T-cell (primary cell): ENCODE measurements around the gene LY86. TPM values are rescaled to one million over a fixed set of nuclear protein-coding genes. Genes with fewer than 3 reads are reported as not detected.

Experiments used
- ATAC-seq, 4 experiments: fragments of 200-7000 bp in 3 of 4; fragments of 150-1000 bp in 1 of 4; cut with Tn5 transposase; replicated peaks in 1 of 4; 1 replicate in 3 of 4; 2 replicates in 1 of 4; pipeline ENCODE4 v1.10.0; 2021; ENCODE audit warnings: moderate library complexity in 3 of 4, mild to moderate bottlenecking in 2 of 4, moderate number of reproducible peaks in 1 of 4
- CTCF ChIA-PET, 2 donors: fragments of 300-600 bp; sonication (Branson Sonifier 250); formaldehyde crosslinking; loops; one replicate each; lab custom pipeline; 2022; ENCODE audit warnings: antibody characterized with exemption in 2 of 2; lab: Charles Lee
- POLR2A ChIA-PET, 2 donors: fragments of 300-600 bp; sonication (Branson Sonifier 250); formaldehyde crosslinking; loops; one replicate each; lab custom pipeline; 2022; ENCODE audit warnings: antibody characterized with exemption in 2 of 2; lab: Charles Lee
- DNase-seq, 35 experiments: peaks; one replicate each; pipeline versions ENCODE4 v3.0.0 to v3.0.0-alpha.2; 2013 to 2023
- H3K27ac ChIP-seq: one replicate; pipeline ENCODE4 v1.5.1; 2013; ENCODE audit warnings: low read length
- H3K27me3 ChIP-seq, 2 experiments: replicated peaks in 1 of 2; 1 replicate in 1 of 2; 2 replicates in 1 of 2; pipeline versions ENCODE4 v1.6.1 to v1.7.0; 2013; ENCODE audit warnings: low read length in 1 of 2, mixed read lengths in 1 of 2; ENCODE audit not compliant: control insufficient read depth in 2 of 2, insufficient read depth in 2 of 2; ENCODE audit errors: extremely low read depth in 1 of 2
- H3K36me3 ChIP-seq, 2 donors: 1 replicate in 1 of 2; 2 replicates in 1 of 2; pipeline versions ENCODE4 v1.6.1 to v1.7.0; 2013; ENCODE audit warnings: low read length in 1 of 2; ENCODE audit not compliant: control insufficient read depth in 2 of 2, insufficient read depth in 1 of 2; ENCODE audit errors: extremely low read depth in 1 of 2
- H3K4me1 ChIP-seq, 2 experiments: 1 replicate in 1 of 2; 2 replicates in 1 of 2; pipeline versions ENCODE4 v1.6.1 to v1.7.0; 2013; ENCODE audit warnings: low read length in 2 of 2, mixed read lengths in 1 of 2; ENCODE audit not compliant: insufficient read depth in 2 of 2, control insufficient read depth in 1 of 2; ENCODE audit errors: extremely low read depth in 1 of 2
- H3K4me3 ChIP-seq, 2 donors: 1 replicate in 1 of 2; 2 replicates in 1 of 2; pipeline versions ENCODE4 v1.5.1 to v1.7.0; 2013; ENCODE audit warnings: mild to moderate bottlenecking in 2 of 2, low read length in 1 of 2, moderate library complexity in 1 of 2; ENCODE audit not compliant: control insufficient read depth in 1 of 2; ENCODE audit errors: extremely low read depth in 1 of 2
- H3K9me3 ChIP-seq: 2 replicates; pipeline ENCODE4 v1.7.0; 2013
- H3K27ac Mint-ChIP-seq, 2 donors: one replicate each; pipeline ENCODE4 v1.8.0; 2020 to 2021; ENCODE audit warnings: mild to moderate bottlenecking in 2 of 2, mixed read lengths in 2 of 2
- H3K27me3 Mint-ChIP-seq, 2 donors: one replicate each; pipeline ENCODE4 v1.8.0; 2021 to 2022; ENCODE audit warnings: mixed read lengths in 2 of 2
- H3K36me3 Mint-ChIP-seq: one replicate; pipeline ENCODE4 v1.8.0; 2021; ENCODE audit warnings: mixed read lengths
- H3K4me1 Mint-ChIP-seq, 3 donors: one replicate each; pipeline ENCODE4 v1.8.0; 2020 to 2022; ENCODE audit warnings: mixed read lengths in 3 of 3, mild to moderate bottlenecking in 1 of 3
- H3K4me3 Mint-ChIP-seq, 3 donors: one replicate each; pipeline ENCODE4 v1.8.0; 2020 to 2022; ENCODE audit warnings: mild to moderate bottlenecking in 3 of 3, mixed read lengths in 3 of 3, moderate library complexity in 3 of 3
- H3K9me3 Mint-ChIP-seq, 3 donors: one replicate each; pipeline ENCODE4 v1.8.0; 2020 to 2022; ENCODE audit warnings: mixed read lengths in 3 of 3
- WGBS: methylation state at CpG from one replicate; pipeline ENCODE4 v1.1.5; 2013; ENCODE audit warnings: missing lambda C conversion rate; ENCODE audit not compliant: insufficient coverage; 5-methylcytosine and 5-hydroxymethylcytosine counted together
- total RNA-seq, 35 experiments: library from RNA in 6 of 35; stranded (reverse) in 6 of 35; fragments of 120-200 nt in 1 of 35; gene quantifications; one replicate each; pipeline versions ENCODE4 v1.2.1 to v1.2.4 and lab custom pipeline; 2013 to 2026

Gene LY86
- total RNA-seq, 5 donors from 2014 or later (not counting 1 experiment from before 2014, with no cell fraction given), result 0.54 to 3.6 (median 2.5) TPM

- peaks cover 24 to 57% of the 10 kb centered on the region in 2 donors for H3K27me3 Mint-ChIP-seq
These were observed 42.0 kb upstream of the LY86 start for GRCh38 chr6:6546318-6547109.

GRCh38 chr6:6547110-6547879, 41.2 kb upstream of the LY86 start:
- H3K9me3 Mint-ChIP-seq, result no peaks in the 10 kb centered on the region
- WGBS, result 43% methylated on average over 9 of the region's 14 CpGs
- DNase-seq (peak; percentile 43 to 90 (median 73)), ATAC-seq (peak; percentile 91 to 95 (median 92))
- peak overlapping the region; percentile 63 to 74 (median 68) for H3K4me3 Mint-ChIP-seq
- ChIA-PET POLR2A (interaction anchor here in 1 of 2 donors (0.6 kb wide), 1 partner anchor 1379 kb away, joined by 3 read pairs; no protein-coding TSS in a partner anchor), CTCF (interaction anchor here (0.6 to 3.4 kb wide), 17 partner anchors 9 to 1404 kb away, joined by 3 to 18 read pairs (median 4); no protein-coding TSS in a partner anchor)
- Histone ChIP-seq H3K4me3 (peak overlapping the region; percentile 26 to 70), H3K4me1 (peaks cover 2 to 15% of the 10 kb centered on the region in 2 experiments), H3K27me3 (peaks cover 2 to 56% of the 10 kb centered on the region in 2 experiments), H3K36me3 (no peaks in the 10 kb centered on the region), H3K27ac (no peak overlapping the region), H3K9me3 (no peaks in the 10 kb centered on the region)
- H3K36me3 Mint-ChIP-seq, result no peaks in the 10 kb centered on the region
- H3K27ac Mint-ChIP-seq, result no peak overlapping the region
- H3K27me3 Mint-ChIP-seq, result peaks cover 20 to 51% of the 10 kb centered on the region in 2 donors
- peaks cover 5 to 10% (median 6%) of the 10 kb centered on the region in 3 donors for H3K4me1 Mint-ChIP-seq

More at GRCh38 chr6:6546318-6547109, 42.0 kb upstream of the LY86 start:
- no peaks in the 10 kb centered on the region for H3K36me3 ChIP-seq
- no peak overlapping the region for H3K27ac ChIP-seq
- DNase-seq (peak in 23 of 35 experiments; percentile 2 to 40 (median 10)), ATAC-seq (peak; percentile 59 to 69 (median 64))
- no peaks in the 10 kb centered on the region for H3K36me3 Mint-ChIP-seq
- H3K9me3 ChIP-seq, result no peaks in the 10 kb centered on the region
- peaks cover 2 to 15% of the 10 kb centered on the region in 2 experiments for H3K4me1 ChIP-seq
- H3K27ac Mint-ChIP-seq, result no peak overlapping the region
- POLR2A ChIA-PET, result interaction anchor here in 1 of 2 donors (0.6 kb wide), 1 partner anchor 1378 kb away, joined by 3 read pairs; no protein-coding TSS in a partner anchor
- peaks cover 2 to 56% of the 10 kb centered on the region in 2 experiments for H3K27me3 ChIP-seq
- WGBS, result 2% methylated on average over 52 of the region's 64 CpGs
- H3K4me3 Mint-ChIP-seq, result peak overlapping the region; percentile 63 to 74 (median 68)
- H3K4me1 Mint-ChIP-seq, result peaks cover 5 to 10% (median 6%) of the 10 kb centered on the region in 3 donors
- no peaks in the 10 kb centered on the region for H3K9me3 Mint-ChIP-seq
- peak overlapping the region; percentile 26 to 70 for H3K4me3 ChIP-seq
- CTCF ChIA-PET, result interaction anchor here (0.6 to 3.4 kb wide), 17 partner anchors 9 to 1403 kb away, joined by 3 to 18 read pairs (median 5); no protein-coding TSS in a partner anchor

- H3K27ac Mint-ChIP-seq, result no peak overlapping the region
These were observed 32.3 kb upstream of the LY86 start for GRCh38 chr6:6556161-6556737.

GRCh38 chr6:6556738-6557503, 31.6 kb upstream of the LY86 start:
- Mint-ChIP-seq H3K9me3 (no peaks in the 10 kb centered on the region), H3K27ac (no peak overlapping the region)
- 56% methylated on average over 1 of the region's 10 CpGs for WGBS

More at GRCh38 chr6:6556161-6556737, 32.3 kb upstream of the LY86 start:
- Histone ChIP-seq H3K4me3 (no peak overlapping the region), H3K27me3 (peaks cover 0 to 6% of the 10 kb centered on the region in 2 experiments), H3K4me1 (peaks cover 0 to 4% of the 10 kb centered on the region in 2 experiments), H3K27ac (no peak overlapping the region), H3K9me3 (no peaks in the 10 kb centered on the region), H3K36me3 (no peaks in the 10 kb centered on the region)
- Mint-ChIP-seq H3K36me3 (no peaks in the 10 kb centered on the region), H3K4me1 (peaks cover 3 to 9% (median 5%) of the 10 kb centered on the region in 3 donors), H3K27me3 (peaks cover 0 to 1% of the 10 kb centered on the region in 2 donors), H3K4me3 (no peak overlapping the region), H3K9me3 (no peaks in the 10 kb centered on the region)
- WGBS, result 87% methylated on average over 5 of the region's 7 CpGs
- DNase-seq, result no peak
- ChIA-PET CTCF (interaction anchor here (0.5 to 1.6 kb wide), 7 partner anchors 9 to 59 kb away, joined by 3 to 7 read pairs (median 3); no protein-coding TSS in a partner anchor), POLR2A (interaction anchor here in 1 of 2 donors (0.6 kb wide), 1 partner anchor 54 kb away, joined by 3 read pairs; no protein-coding TSS in a partner anchor)
- no peak for ATAC-seq

GRCh38 chr6:6557504-6557839, 31.0 kb upstream of the LY86 start:
- POLR2A ChIA-PET, result no interaction called here
- ATAC-seq (no peak), DNase-seq (no peak)
- Mint-ChIP-seq H3K27me3 (peaks cover 0 to 1% of the 10 kb centered on the region in 2 donors), H3K4me1 (peaks cover 3 to 9% (median 5%) of the 10 kb centered on the region in 3 donors), H3K9me3 (no peaks in the 10 kb centered on the region), H3K27ac (no peak overlapping the region), H3K4me3 (no peak overlapping the region), H3K36me3 (no peaks in the 10 kb centered on the region)
- Histone ChIP-seq H3K4me3 (no peak overlapping the region), H3K4me1 (peaks cover 0 to 4% of the 10 kb centered on the region in 2 experiments), H3K36me3 (no peaks in the 10 kb centered on the region), H3K27me3 (peaks cover 0 to 6% of the 10 kb centered on the region in 2 experiments), H3K27ac (no peak overlapping the region), H3K9me3 (no peaks in the 10 kb centered on the region)
- WGBS, result no CpG with 5 or more reads among the region's 4 CpGs
- CTCF ChIA-PET, result interaction anchor here (0.9 to 1.1 kb wide), 3 partner anchors 10 to 57 kb away, joined by 3 to 4 read pairs (median 3); no protein-coding TSS in a partner anchor

More at GRCh38 chr6:6556738-6557503, 31.6 kb upstream of the LY86 start:
- DNase-seq, result peak in 28 of 35 experiments; percentile 4 to 71 (median 34)
- H3K27me3 ChIP-seq, result peaks cover 0 to 6% of the 10 kb centered on the region in 2 experiments
- no peaks in the 10 kb centered on the region for H3K36me3 ChIP-seq
- H3K27ac ChIP-seq, result no peak overlapping the region
- Mint-ChIP-seq H3K27me3 (peaks cover 0 to 1% of the 10 kb centered on the region in 2 donors), H3K4me3 (no peak overlapping the region), H3K4me1 (peaks cover 3 to 9% (median 5%) of the 10 kb centered on the region in 3 donors), H3K36me3 (no peaks in the 10 kb centered on the region)
- ChIA-PET CTCF (interaction anchor here (0.5 to 1.6 kb wide), 5 partner anchors 10 to 57 kb away, joined by 3 to 7 read pairs (median 4); no protein-coding TSS in a partner anchor), POLR2A (interaction anchor here in 1 of 2 donors (0.6 kb wide), 1 partner anchor 53 kb away, joined by 3 read pairs; no protein-coding TSS in a partner anchor)
- peaks cover 0 to 4% of the 10 kb centered on the region in 2 experiments for H3K4me1 ChIP-seq
- ATAC-seq, result peak; percentile 56 to 81 (median 64)
- no peaks in the 10 kb centered on the region for H3K9me3 ChIP-seq
- no peak overlapping the region for H3K4me3 ChIP-seq
